Amniotic stem cell (primary cell): ENCODE measurements around the gene CAPN12.

Source experiments
- DNase-seq: peaks from one replicate; lab custom pipeline; 2025; lab: John Stamatoyannopoulos, UW

CAPN12 gene

DNA sequence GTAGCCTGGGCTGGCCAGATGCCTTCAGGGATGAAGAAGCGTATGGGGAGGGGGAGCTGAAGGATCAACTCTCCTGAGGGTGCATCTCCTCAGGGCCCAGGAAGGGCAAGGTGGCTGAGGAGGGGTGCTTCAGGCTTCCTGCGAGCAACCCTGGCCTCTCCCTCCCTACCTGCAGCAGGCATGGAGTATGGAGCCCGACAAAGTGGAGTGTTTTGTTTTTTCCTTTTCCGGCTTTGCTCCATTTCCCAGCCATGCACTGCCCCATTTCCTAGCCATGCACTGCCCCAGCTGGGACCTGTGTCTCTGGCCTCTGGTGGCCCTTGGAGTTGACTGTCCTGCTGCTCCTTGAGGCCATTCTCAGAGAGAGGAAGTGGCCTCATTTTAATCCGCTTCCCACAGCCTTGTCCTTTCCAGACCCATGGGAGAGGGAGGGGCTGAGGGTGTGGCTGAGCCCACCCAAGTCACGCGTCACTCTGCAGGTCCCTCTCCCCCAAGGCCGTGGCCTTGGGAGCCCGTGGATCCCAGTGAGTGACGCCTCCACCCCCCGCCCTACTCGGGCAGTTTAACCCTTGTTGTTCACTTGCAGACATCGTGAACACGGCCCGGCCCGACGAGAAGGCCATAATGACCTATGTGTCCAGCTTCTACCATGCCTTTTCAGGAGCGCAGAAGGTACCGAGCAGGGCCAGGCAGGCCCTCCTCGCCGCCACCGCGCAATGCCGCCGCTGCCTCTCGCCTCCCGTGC is 34.4 kb downstream of the CAPN12 start:
- DNase-seq = no peak

DNA sequence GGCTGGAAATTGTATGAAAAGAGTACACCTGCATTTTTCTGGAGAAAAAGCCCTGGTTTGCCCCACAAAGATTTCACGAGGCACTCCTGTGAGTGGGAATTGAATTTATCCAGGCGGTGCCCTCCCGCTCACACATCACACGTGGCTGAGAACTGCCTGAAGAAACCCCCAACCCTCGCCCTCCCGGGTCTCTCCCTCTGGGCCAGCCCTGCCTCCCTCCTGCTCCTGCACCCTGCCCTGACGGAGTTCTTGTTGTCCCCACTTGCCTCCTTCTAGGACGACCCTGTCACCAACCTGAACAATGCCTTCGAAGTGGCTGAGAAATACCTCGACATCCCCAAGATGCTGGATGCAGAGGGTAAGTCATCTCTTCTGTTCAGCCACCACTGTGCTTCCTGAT is 35.2 kb downstream of the CAPN12 start:
- no peak for DNase-seq

DNA sequence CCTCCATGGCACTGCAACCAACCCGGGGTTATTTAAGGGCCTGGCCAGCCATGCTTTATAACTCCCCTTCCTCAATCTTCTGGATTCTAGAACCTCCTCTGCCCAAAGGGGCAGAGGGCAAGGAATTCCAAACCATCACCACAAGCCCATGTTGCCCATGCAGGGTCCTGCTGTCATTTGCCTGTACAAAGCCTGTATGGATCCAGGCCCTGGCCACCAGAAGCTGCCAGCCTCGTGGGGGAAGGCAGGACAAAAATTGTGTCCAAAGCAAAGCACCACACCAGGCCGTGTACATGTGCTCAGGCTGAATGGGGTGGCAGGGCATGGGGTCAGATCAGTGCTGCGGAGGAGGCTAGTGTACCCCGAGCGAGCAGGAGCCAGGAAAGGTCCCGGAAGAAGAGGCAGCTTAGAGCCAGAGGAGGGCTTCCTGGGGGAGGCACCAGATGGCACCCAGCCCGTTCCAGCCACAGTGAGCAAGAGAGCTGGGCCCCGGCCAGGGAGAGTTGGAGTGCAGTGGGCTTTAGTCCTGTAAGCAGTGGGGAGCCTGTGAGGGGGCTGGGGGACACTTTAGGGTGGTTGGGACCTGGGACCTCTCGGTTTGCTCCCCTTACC is 35.8 kb downstream of the CAPN12 start:
- no peak for DNase-seq

DNA sequence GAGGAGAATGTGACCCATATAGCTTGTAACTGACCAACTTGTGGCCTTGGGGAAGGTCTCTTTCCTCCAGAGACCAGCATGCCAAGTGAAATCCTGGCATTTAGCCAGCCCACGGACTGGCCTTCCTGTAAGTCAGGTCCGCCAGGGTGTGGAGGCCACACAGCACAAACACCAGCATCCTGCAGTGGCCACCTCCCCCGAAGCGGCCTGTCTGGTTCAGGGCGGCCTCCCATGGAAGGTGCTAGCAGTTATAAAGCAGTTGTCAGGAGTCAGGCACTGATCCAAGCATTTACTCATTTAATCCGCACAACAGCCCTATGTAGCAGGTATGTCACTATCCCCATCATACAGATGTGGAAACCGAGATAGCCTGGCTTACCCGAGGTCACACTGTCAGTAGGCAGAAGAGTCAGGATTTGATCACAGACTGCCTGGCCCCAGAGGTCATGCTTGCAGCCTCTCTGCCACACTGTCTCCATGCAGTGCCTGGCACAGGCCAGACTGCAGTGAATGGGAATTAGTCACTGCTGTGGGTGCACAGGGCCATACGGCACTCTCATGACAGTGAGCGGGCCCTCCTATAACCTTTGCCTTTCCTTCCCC is 36.7 kb downstream of the CAPN12 start:
- no peak for DNase-seq

- DNase-seq = no peak
Observed at GRCh38 chr19:38706792-38707511, 37.3 kb downstream of the CAPN12 start.

DNA sequence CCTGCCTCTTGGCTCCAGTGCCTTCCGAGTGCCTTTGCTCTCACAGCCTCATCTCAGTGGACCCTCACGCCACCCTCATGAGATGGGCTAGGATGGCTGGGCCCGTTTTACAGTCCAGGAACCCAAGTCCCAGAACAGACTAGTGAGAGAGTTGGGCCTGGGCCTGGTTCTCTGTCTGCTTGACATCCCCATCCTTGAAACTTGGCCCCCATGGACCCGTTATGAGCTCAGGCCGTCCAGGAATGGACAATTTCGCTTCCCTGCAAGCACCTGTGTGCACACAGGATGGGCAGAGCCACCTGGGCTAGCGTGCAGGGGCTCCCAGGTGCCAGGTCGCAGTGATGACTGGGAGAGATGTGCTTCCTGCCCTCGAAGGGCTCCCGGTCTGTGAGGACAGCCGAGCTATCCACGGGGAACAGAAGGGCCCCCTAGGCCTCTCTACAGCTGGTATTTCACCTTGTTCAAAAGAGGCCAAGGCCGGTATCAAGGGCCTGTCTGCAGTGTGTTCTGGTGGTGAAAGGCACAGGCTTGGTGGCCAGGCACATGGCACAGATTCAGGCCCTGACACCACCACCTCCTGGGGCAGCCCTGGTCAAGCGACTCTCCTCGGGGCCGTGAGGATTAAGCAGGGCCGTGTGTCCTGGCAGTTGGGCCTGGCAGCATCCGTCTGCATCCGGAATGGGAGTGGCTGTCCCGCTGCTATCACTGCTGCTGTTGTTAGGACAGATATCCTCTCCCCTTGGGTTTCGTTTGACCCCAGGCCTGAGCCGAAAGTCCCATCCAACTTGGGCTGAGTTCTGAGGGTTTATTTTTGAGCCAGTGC is 38.9 kb downstream of the CAPN12 start:
- DNase-seq = no peak

GRCh38 chr19:38704488-38705026 is 39.7 kb downstream of the CAPN12 start:
- DNase-seq = no peak

DNA sequence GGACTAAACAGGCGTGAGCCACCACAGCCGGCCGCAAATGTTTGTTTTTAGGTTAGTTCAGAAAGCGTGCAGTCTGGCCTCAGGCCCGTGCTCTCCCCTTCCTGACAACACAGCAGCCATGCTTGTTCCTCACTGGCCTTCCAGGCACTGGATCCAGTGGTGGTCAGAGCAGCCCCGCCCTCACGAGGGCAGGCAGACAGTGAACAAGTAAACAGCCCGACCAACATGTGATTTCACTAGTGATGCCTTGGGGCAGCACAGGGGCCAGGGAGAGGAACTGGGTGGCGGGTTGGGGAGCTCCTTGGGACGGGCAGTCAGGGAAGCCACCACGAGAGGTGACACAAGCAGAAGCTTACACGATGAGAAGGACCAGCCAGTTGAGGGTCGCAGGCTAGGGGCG is 40.8 kb downstream of the CAPN12 start:
- DNase-seq = no peak

- DNase-seq = no peak
Observed at GRCh38 chr19:38702278-38702677, 42.0 kb downstream of the CAPN12 start.

DNA sequence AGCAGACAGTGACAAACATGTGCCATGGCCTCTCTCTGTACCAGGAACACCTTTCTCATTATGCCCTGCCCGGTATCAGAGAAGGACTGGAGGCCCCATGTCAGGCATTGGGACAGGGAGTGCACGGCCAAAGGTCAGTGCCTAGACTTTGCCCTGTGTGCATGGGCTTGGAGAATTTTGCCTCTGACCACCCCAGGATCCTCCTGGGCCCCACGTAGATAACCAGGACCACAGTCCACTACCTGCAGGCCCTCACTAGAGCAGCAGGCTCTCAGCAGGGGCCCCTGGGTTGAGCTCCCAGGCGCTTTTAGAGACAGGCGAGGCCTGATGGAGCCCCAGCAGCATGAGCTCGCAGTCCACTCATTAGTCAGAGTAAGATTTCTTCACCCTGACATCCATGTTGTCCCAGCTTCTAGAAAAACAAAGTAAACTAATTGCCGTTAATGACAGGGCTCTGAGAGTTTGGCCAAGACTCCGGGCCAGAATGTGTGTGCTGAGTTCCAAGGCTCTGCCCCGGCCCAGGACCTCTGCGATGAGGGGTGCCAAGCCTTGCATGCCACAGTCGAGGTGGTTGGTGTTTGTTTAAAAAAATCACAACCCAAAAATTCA is 42.7 kb downstream of the CAPN12 start:
- DNase-seq = no peak

DNA sequence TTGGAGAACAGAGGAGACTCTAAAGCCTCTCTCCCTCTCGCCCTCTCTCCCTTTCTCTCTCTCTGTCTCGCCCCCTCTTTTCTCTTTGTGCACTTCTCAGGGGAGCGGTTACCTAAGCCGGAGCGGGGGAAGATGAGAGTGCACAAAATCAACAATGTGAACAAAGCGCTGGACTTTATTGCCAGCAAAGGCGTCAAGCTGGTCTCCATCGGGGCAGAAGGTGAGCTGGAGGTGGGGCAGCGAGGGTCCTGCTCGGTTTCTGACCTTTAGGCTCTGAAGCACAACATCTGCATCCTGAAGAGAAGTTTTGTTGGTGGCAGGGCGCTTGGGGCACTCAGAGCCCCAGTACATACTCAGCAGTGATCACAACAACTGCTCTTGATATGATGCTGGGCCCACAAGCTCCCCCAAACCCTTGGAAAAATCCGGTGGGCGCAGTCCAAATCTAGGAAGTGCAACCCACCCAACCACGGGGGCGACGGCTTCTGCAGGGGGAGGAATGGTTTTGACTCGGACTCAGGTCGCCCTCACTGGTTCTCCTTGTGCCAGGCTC is 43.3 kb downstream of the CAPN12 start:
- no peak for DNase-seq

DNA sequence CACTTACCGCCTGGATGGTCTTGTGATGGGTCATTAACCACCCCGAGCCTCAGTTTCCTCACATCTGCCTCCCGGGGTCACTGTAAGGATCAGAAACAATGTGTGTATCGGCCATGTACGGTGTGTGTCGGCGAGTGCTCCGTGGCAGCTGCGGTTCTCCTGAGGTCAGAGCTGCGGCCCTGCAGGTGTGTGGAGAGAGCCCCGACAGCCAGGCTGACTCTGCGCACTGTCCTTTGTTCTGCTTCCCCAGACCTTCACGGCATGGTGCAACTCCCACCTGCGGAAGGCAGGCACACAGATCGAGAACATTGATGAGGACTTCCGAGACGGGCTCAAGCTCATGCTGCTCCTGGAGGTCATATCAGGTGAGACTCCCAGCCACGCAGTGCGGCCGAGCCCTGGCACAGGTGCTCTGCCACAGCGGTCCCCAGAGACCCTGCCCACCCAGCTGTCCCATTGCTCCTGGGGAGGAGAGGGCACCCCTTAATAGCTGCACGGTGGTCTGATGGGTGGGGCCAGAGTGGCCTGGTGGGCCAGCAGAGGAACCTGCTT is 43.8 kb downstream of the CAPN12 start:
- DNase-seq = no peak

DNA sequence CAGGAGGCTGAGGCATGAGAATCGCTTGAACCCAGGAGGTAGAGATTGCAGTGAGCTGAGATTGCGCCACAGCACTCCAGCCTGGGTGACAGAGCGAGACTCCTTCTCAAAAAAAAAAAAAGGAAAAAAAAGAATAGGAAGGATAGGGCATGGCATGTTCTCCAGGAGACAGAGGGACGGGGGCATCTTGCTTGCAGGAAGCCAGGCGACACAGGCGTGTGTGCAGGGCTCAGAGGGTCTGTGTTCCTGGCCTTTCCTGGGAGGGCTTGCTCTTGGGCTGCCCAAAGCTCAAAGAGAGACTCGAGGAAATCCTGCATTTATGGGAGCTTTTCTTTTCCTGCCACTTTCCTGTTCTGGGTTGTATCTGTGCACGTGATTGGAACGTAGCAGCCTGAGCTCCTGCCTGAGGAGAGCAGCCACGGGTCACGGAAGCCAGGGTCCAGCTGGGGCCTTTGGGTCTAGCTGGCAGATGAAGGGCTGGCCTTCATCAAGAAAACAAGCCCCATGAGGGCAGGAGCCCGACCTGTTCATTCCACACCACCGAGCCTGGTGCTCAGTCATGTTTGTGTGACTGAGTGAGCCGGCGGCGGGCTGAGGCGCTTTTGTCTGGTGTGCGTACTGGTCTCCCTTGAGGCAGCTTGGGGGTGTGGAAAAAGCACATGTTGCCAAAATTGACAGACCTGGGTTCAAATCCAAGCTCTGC is 44.5 kb downstream of the CAPN12 start:
- no peak for DNase-seq

- DNase-seq = no peak
Observed at GRCh38 chr19:38699027-38699346, 45.3 kb downstream of the CAPN12 start.

GRCh38 chr19:38698225-38699026 is 45.8 kb downstream of the CAPN12 start:
- DNase-seq = no peak

- DNase-seq = no peak
Observed at GRCh38 chr19:38697641-38698071, 46.6 kb downstream of the CAPN12 start.

DNA sequence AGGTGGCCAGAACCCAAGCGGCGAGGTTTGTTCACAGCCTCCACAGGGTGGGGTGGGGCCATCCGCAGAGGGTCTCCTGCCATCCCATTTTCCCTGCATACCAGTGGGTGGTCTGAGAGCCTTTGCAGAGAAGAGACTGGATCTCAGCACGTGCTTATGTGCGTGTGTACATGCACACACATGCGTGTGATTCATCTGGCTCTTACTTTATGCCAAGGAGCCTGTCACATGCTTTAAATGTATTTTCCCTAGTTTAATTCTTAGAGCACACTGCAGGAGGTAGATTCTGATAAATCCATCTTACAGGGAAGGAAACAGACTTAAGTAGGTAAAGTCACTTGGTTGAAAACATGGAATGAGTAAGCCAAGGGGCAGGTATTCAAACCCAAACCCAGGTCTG is 47.1 kb downstream of the CAPN12 start:
- DNase-seq = no peak

DNA sequence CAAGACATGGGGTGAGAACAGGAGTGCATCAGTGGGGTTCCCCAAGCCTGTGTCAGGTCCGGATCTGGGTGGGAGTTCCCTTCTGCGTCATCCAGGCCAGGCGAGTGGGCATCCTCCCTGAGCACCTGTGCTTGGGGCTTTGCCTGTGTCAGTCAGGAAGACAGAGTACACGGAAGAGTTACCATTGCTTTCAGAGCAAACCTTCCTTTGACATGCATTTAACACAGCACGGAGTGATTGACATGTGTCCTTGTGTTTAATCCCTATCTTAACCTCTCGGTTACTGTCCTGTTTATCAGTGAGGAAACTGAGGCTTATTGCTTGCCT is 47.6 kb downstream of the CAPN12 start:
- DNase-seq = no peak
